WTC11 (cell line): ENCODE measurements around the gene MYLK4.

Source experiments
- ATF2 ChIP-seq: sonication (generic); formaldehyde crosslinking; IDR thresholded peaks from 2 replicates; pipeline ENCODE4 v1.8.1; 2022; ENCODE audit warnings: low read depth, missing genetic modification reagents, borderline replicate concordance
- CREB1 ChIP-seq: sonication (generic); formaldehyde crosslinking; IDR thresholded peaks from 2 replicates; pipeline ENCODE4 v1.8.0; 2023; ENCODE audit warnings: mild to moderate bottlenecking, missing genetic modification reagents
- CTCF ChIP-seq: fragments of 200-600 bp; IDR thresholded peaks from 2 replicates; pipeline ENCODE4 v1.8.0; 2022; ENCODE audit warnings: antibody characterized with exemption
- HMGXB4 ChIP-seq: sonication (generic); formaldehyde crosslinking; IDR thresholded peaks from 2 replicates; pipeline ENCODE4 v1.8.1; 2023; ENCODE audit warnings: mild to moderate bottlenecking, moderate library complexity, missing genetic modification reagents
- NFE2L1 ChIP-seq: sonication (generic); formaldehyde crosslinking; IDR thresholded peaks from 2 replicates; pipeline ENCODE4 v1.8.1; 2023; ENCODE audit warnings: missing genetic modification reagents
- PREB ChIP-seq: sonication (generic); formaldehyde crosslinking; IDR thresholded peaks from 2 replicates; pipeline ENCODE4 v1.8.1; 2022; ENCODE audit warnings: mild to moderate bottlenecking, missing genetic modification reagents, moderate library complexity, borderline replicate concordance
- TEAD4 ChIP-seq: sonication (generic); formaldehyde crosslinking; IDR thresholded peaks from 2 replicates; pipeline ENCODE4 v1.8.0; 2022; ENCODE audit warnings: mild to moderate bottlenecking, missing genetic modification reagents
- ZNF416 ChIP-seq: fragments of 250-450 bp; sonication (Bioruptor Pico); IDR thresholded peaks from 2 replicates; pipeline ENCODE4 v1.9.0; 2021; ENCODE audit warnings: mild to moderate bottlenecking, inconsistent platforms
- ZNF532 ChIP-seq: fragments of 250-450 bp; sonication (Bioruptor Pico); IDR thresholded peaks from 2 replicates; pipeline ENCODE4 v1.9.0; 2021; ENCODE audit warnings: mild to moderate bottlenecking, borderline replicate concordance

GRCh38 chr6:2790588-2791449, 40.1 kb upstream of the MYLK4 start:
- TF ChIP-seq CREB1 (CRISPR knock-in tag) (no peak), CTCF (peak; percentile 43), TEAD4 (CRISPR knock-in tag) (no peak), ZNF416 (CRISPR knock-in tag) (no peak), NFE2L1 (CRISPR knock-in tag) (no peak), ZNF532 (CRISPR knock-in tag) (no peak), HMGXB4 (no peak), ATF2 (CRISPR knock-in tag) (no peak), PREB (CRISPR knock-in tag) (no peak)
